ENCODE results near the gene KLRC4.
"Not testable (repeated sequence)": the region's sequence is repeated elsewhere in the genome, so short reads cannot be mapped to it uniquely, and the experiment has no call there.

The KLRC4 gene

DNA sequence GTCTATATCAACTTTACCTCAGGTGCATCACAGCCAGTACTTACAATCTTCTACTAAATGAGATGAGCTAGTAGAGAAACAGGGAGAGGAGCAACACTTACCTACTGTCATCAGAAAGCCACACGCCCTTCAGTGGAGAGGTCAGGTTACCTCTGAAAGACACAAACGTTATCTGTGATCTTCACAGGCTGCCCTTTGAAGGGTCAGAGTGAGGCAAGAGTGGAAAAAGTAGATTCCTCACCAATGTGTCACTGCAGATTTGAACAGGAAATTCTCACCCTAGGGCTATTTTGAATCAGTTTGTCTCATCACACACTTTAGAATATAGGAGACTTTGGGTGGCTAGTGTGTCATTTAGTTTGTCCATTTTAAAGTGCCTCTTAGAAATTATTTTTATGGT, 28.0 kb upstream of the KLRC4 start:
- H3K36me3 ChIP-seq (ENCODE audit: control insufficient read depth in 5 of 5, insufficient read depth in 5 of 5, low read length in 5 of 5); H3K27ac ChIP-seq (ENCODE audit: low read depth, low read length); H3K27me3 ChIP-seq (ENCODE audit: control insufficient read depth in 5 of 5, insufficient read depth in 4 of 5, low read length in 5 of 5); H3K9me3 ChIP-seq (ENCODE audit: control insufficient read depth in 5 of 5, low read length in 5 of 5); H3K4me1 ChIP-seq (ENCODE audit: control insufficient read depth in 5 of 5, insufficient read depth in 5 of 5, low read length in 5 of 5); H3K9ac ChIP-seq (ENCODE audit: low read length in 5 of 5); H3K4me3 ChIP-seq (ENCODE audit: low read depth in 1 of 5, low read length in 5 of 5): not testable (repeated sequence)

GRCh38 chr12:10435816-10436215, 26.3 kb upstream of the KLRC4 start, which contains the start of gene KLRC2:
Gene KLRC2, minus strand, starts transcription at chr12:10436010. Its CDS starts 24 bp downstream, at chr12:10435986.
- H3K9ac ChIP-seq (ENCODE audit: low read length in 5 of 5); H3K27ac ChIP-seq (ENCODE audit: low read depth, low read length); H3K36me3 ChIP-seq (ENCODE audit: control insufficient read depth in 5 of 5, insufficient read depth in 5 of 5, low read length in 5 of 5): not testable (repeated sequence)

GRCh38 chr12:10430623-10431022, 21.1 kb upstream of the KLRC4 start:
- H3K27me3 ChIP-seq (ENCODE audit: control insufficient read depth in 5 of 5, insufficient read depth in 4 of 5, low read length in 5 of 5); H3K27ac ChIP-seq (ENCODE audit: low read depth, low read length); H3K4me3 ChIP-seq (ENCODE audit: low read depth in 1 of 5, low read length in 5 of 5); H3K9ac ChIP-seq (ENCODE audit: low read length in 5 of 5); H3K9me3 ChIP-seq (ENCODE audit: control insufficient read depth in 5 of 5, low read length in 5 of 5); H3K36me3 ChIP-seq (ENCODE audit: control insufficient read depth in 5 of 5, insufficient read depth in 5 of 5, low read length in 5 of 5); H3K4me1 ChIP-seq (ENCODE audit: control insufficient read depth in 5 of 5, insufficient read depth in 5 of 5, low read length in 5 of 5): not testable (repeated sequence)

More at GRCh38 chr12:10435816-10436215, 26.3 kb upstream of the KLRC4 start, which contains the start of gene KLRC2:
- H3K27me3 ChIP-seq (ENCODE audit: control insufficient read depth in 5 of 5, insufficient read depth in 4 of 5, low read length in 5 of 5); H3K4me3 ChIP-seq (ENCODE audit: low read depth in 1 of 5, low read length in 5 of 5); H3K4me1 ChIP-seq (ENCODE audit: control insufficient read depth in 5 of 5, insufficient read depth in 5 of 5, low read length in 5 of 5); H3K9me3 ChIP-seq (ENCODE audit: control insufficient read depth in 5 of 5, low read length in 5 of 5): not testable (repeated sequence)

- not testable (repeated sequence) for H3K9ac ChIP-seq (ENCODE audit: low read length in 5 of 5); H3K4me1 ChIP-seq (ENCODE audit: control insufficient read depth in 5 of 5, insufficient read depth in 5 of 5, low read length in 5 of 5); H3K27me3 ChIP-seq (ENCODE audit: control insufficient read depth in 5 of 5, insufficient read depth in 4 of 5, low read length in 5 of 5); H3K4me3 ChIP-seq (ENCODE audit: low read depth in 1 of 5, low read length in 5 of 5); H3K36me3 ChIP-seq (ENCODE audit: control insufficient read depth in 5 of 5, insufficient read depth in 5 of 5, low read length in 5 of 5); H3K27ac ChIP-seq (ENCODE audit: low read depth, low read length); H3K9me3 ChIP-seq (ENCODE audit: control insufficient read depth in 5 of 5, low read length in 5 of 5)
Observed at GRCh38 chr12:10425938-10426337, 16.4 kb upstream of the KLRC4 start.

DNA sequence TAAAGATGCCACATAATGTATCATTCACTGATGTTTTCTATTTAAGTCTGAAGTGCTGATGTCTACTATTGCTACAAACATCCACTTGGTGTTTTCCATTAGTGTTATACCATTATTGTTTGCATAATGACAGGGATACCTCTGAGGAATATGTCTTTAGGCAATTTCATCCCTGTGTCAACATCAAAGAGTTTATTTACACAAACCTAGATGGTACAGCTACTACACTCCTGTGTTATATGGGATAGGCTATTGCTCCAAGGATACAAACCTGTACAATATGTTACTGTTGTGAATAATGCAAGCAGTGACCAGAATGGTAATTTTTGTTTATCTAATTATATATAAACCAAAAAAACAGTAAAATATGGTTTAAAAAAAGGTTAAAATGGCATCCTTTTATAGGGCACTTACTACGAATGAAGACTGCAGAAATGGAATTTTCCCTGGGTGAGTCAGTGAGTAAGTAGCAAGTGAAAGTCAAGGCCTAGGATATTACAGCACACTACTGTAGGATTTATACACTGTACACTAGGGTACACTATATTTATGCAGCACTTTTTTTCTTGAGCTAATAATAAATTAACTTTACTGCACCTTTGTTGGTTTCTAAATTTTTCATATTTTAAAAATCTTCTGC, 14.8 kb upstream of the KLRC4 start:
- H3K9ac ChIP-seq (ENCODE audit: low read length in 5 of 5); H3K27me3 ChIP-seq (ENCODE audit: control insufficient read depth in 5 of 5, insufficient read depth in 4 of 5, low read length in 5 of 5); H3K36me3 ChIP-seq (ENCODE audit: control insufficient read depth in 5 of 5, insufficient read depth in 5 of 5, low read length in 5 of 5); H3K9me3 ChIP-seq (ENCODE audit: control insufficient read depth in 5 of 5, low read length in 5 of 5); H3K4me3 ChIP-seq (ENCODE audit: low read depth in 1 of 5, low read length in 5 of 5); H3K27ac ChIP-seq (ENCODE audit: low read depth, low read length); H3K4me1 ChIP-seq (ENCODE audit: control insufficient read depth in 5 of 5, insufficient read depth in 5 of 5, low read length in 5 of 5): not testable (repeated sequence)

- not testable (repeated sequence) for H3K9ac ChIP-seq (ENCODE audit: low read length in 5 of 5); H3K4me1 ChIP-seq (ENCODE audit: control insufficient read depth in 5 of 5, insufficient read depth in 5 of 5, low read length in 5 of 5); H3K36me3 ChIP-seq (ENCODE audit: control insufficient read depth in 5 of 5, insufficient read depth in 5 of 5, low read length in 5 of 5); H3K4me3 ChIP-seq (ENCODE audit: low read depth in 1 of 5, low read length in 5 of 5); H3K27me3 ChIP-seq (ENCODE audit: control insufficient read depth in 5 of 5, insufficient read depth in 4 of 5, low read length in 5 of 5); H3K27ac ChIP-seq (ENCODE audit: low read depth, low read length); H3K9me3 ChIP-seq (ENCODE audit: control insufficient read depth in 5 of 5, low read length in 5 of 5)
Observed at GRCh38 chr12:10422159-10422558, 12.6 kb upstream of the KLRC4 start.

DNA sequence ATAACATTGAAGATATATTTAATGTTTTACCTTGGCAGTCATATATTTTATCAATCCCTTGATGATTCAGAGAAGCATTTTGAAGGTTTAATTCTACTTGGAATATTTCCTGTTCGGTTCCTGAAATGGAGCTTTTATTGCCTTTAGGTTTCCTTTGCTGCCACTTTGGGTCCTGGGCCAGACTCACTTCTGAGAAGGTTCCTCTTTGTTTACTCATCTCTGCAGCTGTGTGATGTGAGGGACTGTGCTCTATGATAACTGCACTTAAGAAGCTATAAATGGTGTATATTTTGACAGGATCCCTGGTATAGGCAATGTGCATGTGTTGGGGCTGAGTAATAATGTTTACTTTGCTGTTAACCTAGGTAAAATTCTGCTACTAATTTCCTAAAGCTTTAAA, 10.8 kb upstream of the KLRC4 start, which contains the start of gene KLRC3:
TSS of gene KLRC3 (minus strand) at position 262 of the 400 bp plus-strand sequence. CDS start at position 217, 45 bp downstream.
- not testable (repeated sequence) for H3K27ac ChIP-seq (ENCODE audit: low read depth, low read length); H3K36me3 ChIP-seq (ENCODE audit: control insufficient read depth in 5 of 5, insufficient read depth in 5 of 5, low read length in 5 of 5); H3K9ac ChIP-seq (ENCODE audit: low read length in 5 of 5); H3K9me3 ChIP-seq (ENCODE audit: control insufficient read depth in 5 of 5, low read length in 5 of 5); H3K4me3 ChIP-seq (ENCODE audit: low read depth in 1 of 5, low read length in 5 of 5); H3K27me3 ChIP-seq (ENCODE audit: control insufficient read depth in 5 of 5, insufficient read depth in 4 of 5, low read length in 5 of 5); H3K4me1 ChIP-seq (ENCODE audit: control insufficient read depth in 5 of 5, insufficient read depth in 5 of 5, low read length in 5 of 5)

- no peaks in the 10 kb centered on the region for H3K36me3 ChIP-seq (ENCODE audit: control insufficient read depth in 5 of 5, insufficient read depth in 5 of 5, low read length in 5 of 5)
- no peak overlapping the region for H3K27ac ChIP-seq (ENCODE audit: low read depth, low read length)
- H3K4me1 ChIP-seq (ENCODE audit: control insufficient read depth in 5 of 5, insufficient read depth in 5 of 5, low read length in 5 of 5) = no peaks in the 10 kb centered on the region
- no peaks in the 10 kb centered on the region for H3K27me3 ChIP-seq (ENCODE audit: control insufficient read depth in 5 of 5, insufficient read depth in 4 of 5, low read length in 5 of 5)
- no peak overlapping the region for H3K4me3 ChIP-seq (ENCODE audit: low read depth in 1 of 5, low read length in 5 of 5)
- H3K9ac ChIP-seq (ENCODE audit: low read length in 5 of 5) = no peak overlapping the region
- H3K9me3 ChIP-seq (ENCODE audit: control insufficient read depth in 5 of 5, low read length in 5 of 5) = peaks cover 0 to 3% (median 0%) of the 10 kb centered on the region in 5 donors
Observed at GRCh38 chr12:10408842-10409241, 715 bp downstream of the KLRC4 start.

DNA sequence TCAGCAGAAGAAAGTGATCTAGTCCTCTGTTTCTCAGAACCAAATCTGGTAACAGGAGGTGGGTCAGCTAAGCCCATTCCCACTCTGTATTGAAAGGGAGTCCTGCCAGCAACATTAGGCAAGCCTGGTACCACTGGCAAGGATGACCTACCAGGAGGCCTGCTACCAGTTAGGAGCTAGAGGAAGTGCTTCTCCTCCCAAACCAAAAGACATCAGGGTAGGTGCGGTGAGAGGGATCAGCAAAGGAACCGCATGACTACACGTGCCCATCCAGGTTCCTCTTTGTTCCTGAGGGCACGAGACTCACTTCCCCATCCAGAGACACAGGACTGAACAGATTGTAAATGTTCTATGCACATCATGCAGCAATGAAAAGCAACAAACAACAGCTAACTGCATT, 2.8 kb downstream of the KLRC4 start:
- no peaks in the 10 kb centered on the region for H3K4me1 ChIP-seq (ENCODE audit: control insufficient read depth in 5 of 5, insufficient read depth in 5 of 5, low read length in 5 of 5)
- H3K9ac ChIP-seq (ENCODE audit: low read length in 5 of 5) = no peak overlapping the region
- H3K27me3 ChIP-seq (ENCODE audit: control insufficient read depth in 5 of 5, insufficient read depth in 4 of 5, low read length in 5 of 5) = no peaks in the 10 kb centered on the region
- no peak overlapping the region for H3K27ac ChIP-seq (ENCODE audit: low read depth, low read length)
- peaks cover 0 to 3% (median 0%) of the 10 kb centered on the region in 5 donors for H3K9me3 ChIP-seq (ENCODE audit: control insufficient read depth in 5 of 5, low read length in 5 of 5)
- no peak overlapping the region for H3K4me3 ChIP-seq (ENCODE audit: low read depth in 1 of 5, low read length in 5 of 5)
- no peaks in the 10 kb centered on the region for H3K36me3 ChIP-seq (ENCODE audit: control insufficient read depth in 5 of 5, insufficient read depth in 5 of 5, low read length in 5 of 5)

DNA sequence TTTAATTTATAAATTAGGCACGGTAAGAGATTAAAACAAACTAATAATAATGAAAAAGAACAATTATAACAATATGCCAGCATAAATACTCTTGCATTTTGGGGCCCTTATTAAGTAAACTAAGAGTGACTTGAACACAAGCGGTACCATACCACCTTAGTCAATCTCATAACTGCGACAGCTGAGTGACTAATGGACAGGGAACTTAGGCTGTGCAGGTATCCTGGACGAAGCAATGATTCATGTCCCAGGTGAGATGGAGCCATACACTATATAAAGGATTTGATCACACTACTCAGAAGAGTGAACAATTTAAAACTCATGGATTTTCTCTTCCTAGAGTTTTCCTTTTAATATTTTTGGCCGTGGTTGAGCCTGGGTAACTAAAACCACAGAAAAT, 4.3 kb downstream of the KLRC4 start:
- Histone ChIP-seq H3K27me3 (ENCODE audit: control insufficient read depth in 5 of 5, insufficient read depth in 4 of 5, low read length in 5 of 5) (no peaks in the 10 kb centered on the region), H3K9ac (ENCODE audit: low read length in 5 of 5) (no peak overlapping the region), H3K4me3 (ENCODE audit: low read depth in 1 of 5, low read length in 5 of 5) (no peak overlapping the region), H3K36me3 (ENCODE audit: control insufficient read depth in 5 of 5, insufficient read depth in 5 of 5, low read length in 5 of 5) (no peaks in the 10 kb centered on the region), H3K9me3 (ENCODE audit: control insufficient read depth in 5 of 5, low read length in 5 of 5) (peaks cover 0 to 3% (median 0%) of the 10 kb centered on the region in 5 donors), H3K4me1 (ENCODE audit: control insufficient read depth in 5 of 5, insufficient read depth in 5 of 5, low read length in 5 of 5) (no peaks in the 10 kb centered on the region), H3K27ac (ENCODE audit: low read depth, low read length) (no peak overlapping the region)

Data from subcutaneous abdominal adipose tissue (tissue), 5 donors.